ENCODE measurements around the gene COQ5. TPM values are rescaled to one million over a fixed set of nuclear protein-coding genes. Genes with fewer than 3 reads are reported as not detected.
A peak's percentile ranks its signal among the peaks of the same experiment; 100 is the strongest.
"Not testable (repeated sequence)": the region's sequence is repeated elsewhere in the genome, so short reads cannot be mapped to it uniquely, and the experiment has no call there.

COQ5 gene
- total RNA-seq, 1 donor from 2014 or later = 16.2 TPM

- Mint-ChIP-seq H3K36me3 (ENCODE audit: low read depth) (no peaks in the 10 kb centered on the region), H3K27ac (ENCODE audit: unreplicated experiment) (peak overlapping the region; percentile 100), H3K9me3 (ENCODE audit: low read depth) (no peaks in the 10 kb centered on the region), H3K27me3 (ENCODE audit: low read depth) (no peaks in the 10 kb centered on the region), H3K4me1 (ENCODE audit: low read depth) (peaks cover 23% of the 10 kb centered on the region), H3K4me3 (ENCODE audit: unreplicated experiment) (peak overlapping the region; percentile 97)
- TF ChIP-seq CTCF (IDR thresholded peaks at IDR 0.05) = no peak
- DNase-seq (ENCODE audit: low spot score) = no peak
These were observed 871 bp upstream of the COQ5 start for GRCh38 chr12:120529641-120530417.

- H3K4me1 Mint-ChIP-seq (ENCODE audit: low read depth) = peaks cover 3% of the 10 kb centered on the region
- no peak overlapping the region for H3K4me3 Mint-ChIP-seq (ENCODE audit: unreplicated experiment)
- no peak for DNase-seq (ENCODE audit: low spot score)
- no peaks in the 10 kb centered on the region for H3K27me3 Mint-ChIP-seq (ENCODE audit: low read depth)
- no peak overlapping the region for H3K27ac Mint-ChIP-seq (ENCODE audit: unreplicated experiment)
- no peak for TF ChIP-seq CTCF (IDR thresholded peaks at IDR 0.05)
- no peaks in the 10 kb centered on the region for H3K9me3 Mint-ChIP-seq (ENCODE audit: low read depth)
- H3K36me3 Mint-ChIP-seq (ENCODE audit: low read depth) = peaks cover 3% of the 10 kb centered on the region
These were observed 6.4 kb downstream of the COQ5 start for GRCh38 chr12:120522568-120522967.

GRCh38 chr12:120519324-120519723, 9.6 kb downstream of the COQ5 start:
- H3K4me3 Mint-ChIP-seq (ENCODE audit: unreplicated experiment); H3K9me3 Mint-ChIP-seq (ENCODE audit: low read depth); DNase-seq (ENCODE audit: low spot score): not testable (repeated sequence)

GRCh38 chr12:120515496-120515895, 13.5 kb downstream of the COQ5 start:
- Mint-ChIP-seq H3K27me3 (ENCODE audit: low read depth) (no peaks in the 10 kb centered on the region), H3K27ac (ENCODE audit: unreplicated experiment) (no peak overlapping the region), H3K9me3 (ENCODE audit: low read depth) (no peaks in the 10 kb centered on the region), H3K4me3 (ENCODE audit: unreplicated experiment) (no peak overlapping the region), H3K36me3 (ENCODE audit: low read depth) (peaks cover 9% of the 10 kb centered on the region), H3K4me1 (ENCODE audit: low read depth) (no peaks in the 10 kb centered on the region)
- no peak for DNase-seq (ENCODE audit: low spot score)
- no peak for TF ChIP-seq CTCF (IDR thresholded peaks at IDR 0.05)

More at GRCh38 chr12:120519324-120519723, 9.6 kb downstream of the COQ5 start:
- H3K27ac Mint-ChIP-seq (ENCODE audit: unreplicated experiment); H3K27me3 Mint-ChIP-seq (ENCODE audit: low read depth); H3K4me1 Mint-ChIP-seq (ENCODE audit: low read depth): not testable (repeated sequence)
- H3K36me3 Mint-ChIP-seq (ENCODE audit: low read depth) = peaks cover 11% of the 10 kb centered on the region

GRCh38 chr12:120514002-120514401, 15.0 kb downstream of the COQ5 start:
- DNase-seq (ENCODE audit: low spot score) = no peak
- TF ChIP-seq CTCF (IDR thresholded peaks at IDR 0.05) = no peak
- H3K4me3 Mint-ChIP-seq (ENCODE audit: unreplicated experiment) = no peak overlapping the region

GRCh38 chr12:120508537-120508936, 20.4 kb downstream of the COQ5 start:
- DNase-seq (ENCODE audit: low spot score) = no peak
- no peak overlapping the region for H3K4me3 Mint-ChIP-seq (ENCODE audit: unreplicated experiment)
- no peaks in the 10 kb centered on the region for H3K9me3 Mint-ChIP-seq (ENCODE audit: low read depth)
- H3K36me3 Mint-ChIP-seq (ENCODE audit: low read depth) = peaks cover 17% of the 10 kb centered on the region
- no peak for TF ChIP-seq CTCF (IDR thresholded peaks at IDR 0.05)
- H3K27ac Mint-ChIP-seq (ENCODE audit: unreplicated experiment) = no peak overlapping the region
- no peaks in the 10 kb centered on the region for H3K27me3 Mint-ChIP-seq (ENCODE audit: low read depth)
- H3K4me1 Mint-ChIP-seq (ENCODE audit: low read depth) = no peaks in the 10 kb centered on the region

More at GRCh38 chr12:120514002-120514401, 15.0 kb downstream of the COQ5 start:
- no peak overlapping the region for H3K27ac Mint-ChIP-seq (ENCODE audit: unreplicated experiment)
- no peaks in the 10 kb centered on the region for H3K27me3 Mint-ChIP-seq (ENCODE audit: low read depth)
- H3K4me1 Mint-ChIP-seq (ENCODE audit: low read depth) = no peaks in the 10 kb centered on the region
- H3K9me3 Mint-ChIP-seq (ENCODE audit: low read depth) = no peaks in the 10 kb centered on the region
- H3K36me3 Mint-ChIP-seq (ENCODE audit: low read depth) = peaks cover 14% of the 10 kb centered on the region
